IMR-90 (cell line): Measurements from ENCODE around the gene PLCB4. TPM values are rescaled to one million over a fixed set of nuclear protein-coding genes. Genes with fewer than 3 reads are reported as not detected.

ENCODE experiments used
- ATAC-seq: fragments of 200-7000 bp; cut with Tn5 transposase; 2 replicates; pipeline ENCODE4 v1.9.1; 2020; ENCODE audit warnings: low read depth, mild to moderate bottlenecking, moderate library complexity
- BruUV-seq: library from RNA; stranded (reverse); fragments of 400-500 nt; replicated peaks from 2 replicates; lab custom pipeline; 2021; lab: Mats Ljungman, UMichigan
- CTCF ChIA-PET: fragments of 300-600 bp; formaldehyde crosslinking; extraction: SDS; loops from one replicate; lab custom pipeline; 2021; ENCODE audit warnings: antibody characterized with exemption; lab: Yijun Ruan, JAX
- POLR2A ChIA-PET: fragments of 300-600 bp; sonication (Branson Sonifier 250); formaldehyde crosslinking; loops from one replicate; lab custom pipeline; 2022; ENCODE audit warnings: antibody characterized with exemption; ENCODE audit not compliant: unreplicated experiment; lab: Charles Lee
- DNase-seq: peaks from one replicate; pipeline ENCODE4 v3.0.0; 2013
- H2AFZ ChIP-seq: replicated peaks from 2 replicates; pipeline ENCODE3; 2013; ENCODE audit warnings: low read length, mild to moderate bottlenecking; ENCODE audit not compliant: poor library complexity
- H2AK5ac ChIP-seq: 2 replicates; pipeline ENCODE4 v1.6.1; 2013; ENCODE audit warnings: low read depth, low read length, inconsistent platforms
- H2AK9ac ChIP-seq: replicated peaks from 2 replicates; pipeline ENCODE3; 2013; ENCODE audit warnings: mild to moderate bottlenecking, low read depth, low read length, moderate library complexity; ENCODE audit not compliant: poor library complexity
- H2BK120ac ChIP-seq: 2 replicates; pipeline ENCODE4 v1.6.1; 2013; ENCODE audit warnings: low read depth, low read length, inconsistent platforms
- H2BK15ac ChIP-seq: 3 replicates; pipeline ENCODE4 v1.6.1; 2013; ENCODE audit warnings: low read depth, low read length, inconsistent platforms
- H2BK20ac ChIP-seq: 2 replicates; pipeline ENCODE4 v1.6.1; 2013; ENCODE audit warnings: low read depth, mild to moderate bottlenecking, inconsistent platforms, low read length, moderate library complexity
- H2BK5ac ChIP-seq: 2 replicates; pipeline ENCODE4 v1.6.1; 2013; ENCODE audit warnings: mild to moderate bottlenecking, low read depth, low read length, inconsistent platforms; ENCODE audit not compliant: poor library complexity, severe bottlenecking
- H3K14ac ChIP-seq: replicated peaks from 2 replicates; pipeline ENCODE4 v1.6.1; 2013; ENCODE audit warnings: low read depth, low read length, inconsistent platforms
- H3K18ac ChIP-seq: 2 replicates; pipeline ENCODE4 v1.6.1; 2013; ENCODE audit warnings: low read depth, low read length, control low read depth
- H3K23ac ChIP-seq: 2 replicates; pipeline ENCODE4 v1.6.1; 2013; ENCODE audit warnings: low read depth, low read length, inconsistent platforms
- H3K27ac ChIP-seq: 2 replicates; pipeline ENCODE4 v1.5.1; 2013; ENCODE audit warnings: mild to moderate bottlenecking, control low read depth, low read length; ENCODE audit not compliant: insufficient read depth
- H3K27me3 ChIP-seq: 2 replicates; pipeline ENCODE4 v1.6.1; 2013; ENCODE audit warnings: low read length; ENCODE audit not compliant: control insufficient read depth, insufficient read depth
- H3K36me3 ChIP-seq: 2 replicates; pipeline ENCODE4 v1.6.1; 2013; ENCODE audit warnings: low read length, mixed read lengths; ENCODE audit not compliant: control insufficient read depth, insufficient read depth
- H3K4ac ChIP-seq: 2 replicates; pipeline ENCODE4 v1.6.1; 2013; ENCODE audit warnings: low read depth, low read length, inconsistent platforms
- H3K4me1 ChIP-seq: 2 replicates; pipeline ENCODE4 v1.6.1; 2013; ENCODE audit warnings: low read length, mixed read lengths; ENCODE audit not compliant: control insufficient read depth, insufficient read depth
- H3K4me2 ChIP-seq: 2 replicates; pipeline ENCODE4 v1.6.1; 2013; ENCODE audit warnings: low read depth, mild to moderate bottlenecking, control low read depth, low read length, moderate library complexity
- H3K4me3 ChIP-seq: 2 replicates; pipeline ENCODE4 v1.5.1; 2013; ENCODE audit warnings: low read depth, mild to moderate bottlenecking, control low read depth, low read length, moderate library complexity; ENCODE audit not compliant: insufficient read depth
- H3K56ac ChIP-seq: 2 replicates; pipeline ENCODE4 v1.6.1; 2013; ENCODE audit warnings: low read length, inconsistent platforms; ENCODE audit not compliant: insufficient read depth; ENCODE audit errors: extremely low read depth
- H3K79me1 ChIP-seq, 2 experiments: 2 replicates each; pipeline ENCODE4 v1.6.1; 2013; ENCODE audit warnings: low read length in 2 of 2, inconsistent platforms in 1 of 2, low read depth in 1 of 2
- H3K9ac ChIP-seq: 2 replicates; pipeline ENCODE4 v1.6.1; 2013; ENCODE audit warnings: low read depth, low read length, control low read depth
- H3K9me1 ChIP-seq: 2 replicates; pipeline ENCODE4 v1.6.1; 2013; ENCODE audit warnings: low read length, inconsistent platforms; ENCODE audit not compliant: insufficient read depth
- H3K9me3 ChIP-seq: 2 replicates; pipeline ENCODE4 v1.6.1; 2013; ENCODE audit warnings: low read length; ENCODE audit not compliant: control insufficient read depth, insufficient read depth
- H4K20me1 ChIP-seq: 2 replicates; pipeline ENCODE4 v1.6.1; 2013; ENCODE audit warnings: low read length, inconsistent platforms; ENCODE audit not compliant: insufficient read depth
- H4K5ac ChIP-seq: 2 replicates; pipeline ENCODE4 v1.6.1; 2013; ENCODE audit warnings: mild to moderate bottlenecking, low read depth, low read length, control low read depth
- H4K8ac ChIP-seq, 2 experiments: 2 replicates each; pipeline ENCODE4 v1.6.1; 2013; ENCODE audit warnings: low read depth in 2 of 2, low read length in 2 of 2, control low read depth in 1 of 2, inconsistent platforms in 1 of 2
- H4K91ac ChIP-seq: 2 replicates; pipeline ENCODE4 v1.6.1; 2013; ENCODE audit warnings: low read depth, low read length, inconsistent platforms; ENCODE audit not compliant: insufficient read depth
- BHLHE40 ChIP-seq: fragments of 150-350 bp; IDR thresholded peaks from 2 replicates; pipeline ENCODE4 v1.6.1; 2016; ENCODE audit warnings: mild to moderate bottlenecking, low read depth, low read length
- CEBPB ChIP-seq: IDR thresholded peaks from 2 replicates; pipeline ENCODE4 v1.6.1; 2012; ENCODE audit warnings: low read depth, low read length, improper control_type of control experiment
- CHD1 ChIP-seq: IDR thresholded peaks from 2 replicates; pipeline ENCODE4 v1.6.1; 2012; ENCODE audit warnings: low read depth, low read length, improper control_type of control experiment
- CTCF ChIP-seq: conservative IDR thresholded peaks from 2 replicates; pipeline ENCODE4 v1.5.1; 2012; ENCODE audit warnings: mild to moderate bottlenecking, low read depth, low read length, improper control_type of control experiment
- FOS ChIP-seq: fragments of 150-350 bp; IDR thresholded peaks from 2 replicates; pipeline ENCODE4 v1.6.1; 2016; ENCODE audit warnings: low read depth, low read length
- MAFK ChIP-seq: IDR thresholded peaks from 2 replicates; pipeline ENCODE4 v1.6.1; 2012; ENCODE audit warnings: low read depth, low read length, improper control_type of control experiment
- MAZ ChIP-seq: IDR thresholded peaks from 2 replicates; pipeline ENCODE4 v1.6.1; 2012; ENCODE audit warnings: low read depth, mild to moderate bottlenecking, low read length, improper control_type of control experiment, moderate library complexity, borderline replicate concordance
- MXI1 ChIP-seq: IDR thresholded peaks from 2 replicates; pipeline ENCODE4 v1.6.1; 2012; ENCODE audit warnings: low read depth, mild to moderate bottlenecking, low read length, moderate library complexity, borderline replicate concordance
- NFE2L2 ChIP-seq: fragments of 150-350 bp; IDR thresholded peaks from 2 replicates; pipeline ENCODE4 v1.6.1; 2016; ENCODE audit warnings: low read depth, mild to moderate bottlenecking, low read length
- POLR2A ChIP-seq: IDR thresholded peaks from 2 replicates; pipeline ENCODE4 v1.6.1; 2012; ENCODE audit warnings: mild to moderate bottlenecking, low read depth, low read length
- RAD21 ChIP-seq: IDR thresholded peaks from 2 replicates; pipeline ENCODE4 v1.6.1; 2012; ENCODE audit warnings: low read length, improper control_type of control experiment
- RCOR1 ChIP-seq: IDR thresholded peaks from 2 replicates; pipeline ENCODE4 v1.6.1; 2012; ENCODE audit warnings: mild to moderate bottlenecking, low read length, improper control_type of control experiment; ENCODE audit not compliant: insufficient replicate concordance
- RFX5 ChIP-seq: IDR thresholded peaks from 2 replicates; pipeline ENCODE4 v1.8.0; 2012; ENCODE audit warnings: low read depth, mild to moderate bottlenecking, low read length, moderate library complexity
- SMC3 ChIP-seq: fragments of 150-350 bp; IDR thresholded peaks from 2 replicates; pipeline ENCODE4 v1.6.1; 2016; ENCODE audit warnings: low read depth, mild to moderate bottlenecking, antibody characterized with exemption, low read length, moderate library complexity
- WGBS, 2 experiments: methylation state at CpG; one replicate each; pipeline versions ENCODE4 v1.1.5 to v1.1.7; 2013; ENCODE audit warnings: missing lambda C conversion rate in 2 of 2; ENCODE audit not compliant: insufficient read length in 1 of 2; ENCODE audit errors: extremely low coverage in 2 of 2; 5-methylcytosine and 5-hydroxymethylcytosine counted together
- dilution Hi-C: fragments of 300-500 bp; cut with HindIII; formaldehyde crosslinking; loops from one replicate; pipeline ENCODE4 v1.14.3; 2018; ENCODE audit warnings: low sequenced_read_pairs; ENCODE audit not compliant: unreplicated experiment
- in situ Hi-C: fragments of 300-500 bp; cut with MboI; formaldehyde crosslinking; loops from 3 replicates; pipeline ENCODE4 v1.14.3; 2019; ENCODE audit warnings: low sequenced_read_pairs, inconsistent platforms, mixed read lengths
- intact Hi-C: fragments of 100-400 bp; cut with micrococcal nuclease; formaldehyde crosslinking; loops from 2 replicates; pipeline ENCODE4 v1.10.0; 2022
- polyA plus RNA-seq, 3 experiments: library from polyadenylated mRNA; depleted of rRNA; stranded (reverse); fragments of >200 nt; gene quantifications; 2 replicates each; pipeline ENCODE4 v1.2.3, GENCODE V29; 2012; ENCODE audit warnings: low replicate concordance in 1 of 3
- total RNA-seq: library from RNA; depleted of rRNA; stranded (reverse); fragments of >200 nt; gene quantifications from 2 replicates; pipeline ENCODE4 v1.2.3, GENCODE V29; 2012
- TF ChIP-seq, protein P1 (sequence below): fragments of 150-350 bp; IDR thresholded peaks from 2 replicates; pipeline ENCODE4 v1.6.1; 2017; ENCODE audit warnings: mild to moderate bottlenecking, antibody characterized with exemption, low read length, low read depth
- TF ChIP-seq, protein P2 (sequence below): fragments of 150-350 bp; IDR thresholded peaks from 2 replicates; pipeline ENCODE4 v1.6.1; 2016; ENCODE audit warnings: low read depth, mild to moderate bottlenecking, low read length, moderate library complexity, borderline replicate concordance

Gene PLCB4
- total and polyA plus RNA-seq, 2 of the 4 experiments (the other 2 are of a cell fraction) = 12.5 to 24.0 TPM

DNA sequence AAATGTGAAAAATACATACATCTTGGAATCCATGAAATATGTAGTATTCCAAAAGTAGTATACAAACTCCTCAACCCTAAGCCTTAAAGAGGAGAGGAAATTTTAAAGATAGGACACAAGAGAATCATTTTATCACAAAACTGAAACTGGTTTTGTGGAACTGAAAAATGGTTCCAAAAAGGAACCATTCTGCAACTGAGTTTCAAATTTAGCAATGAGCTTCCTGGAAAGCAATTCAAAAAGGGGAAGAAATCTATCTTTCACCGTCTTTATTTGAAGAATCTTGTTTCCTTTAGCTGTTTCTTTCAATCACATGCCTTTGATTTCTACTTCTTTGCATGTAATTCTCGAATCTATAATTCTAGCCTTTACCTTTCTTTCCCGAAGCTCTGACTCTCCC is 413.3 kb downstream of the PLCB4 start:
- H3K9me1 ChIP-seq = peaks cover 4% of the 10 kb centered on the region
- no peak overlapping the region for H3K9ac ChIP-seq
- H2BK20ac ChIP-seq = no peak overlapping the region
- H4K5ac ChIP-seq = no peak overlapping the region
- H2AFZ ChIP-seq = no peak overlapping the region
- no peaks in the 10 kb centered on the region; a peak in 1 of 4 replicates for H3K79me1 ChIP-seq
- no peaks in the 10 kb centered on the region for H3K27me3 ChIP-seq
- no TSS peak for BruUV-seq
- dilution Hi-C loops = no loop called here
- no peak overlapping the region for H3K23ac ChIP-seq
- no peak for DNase-seq
- H2BK120ac ChIP-seq = no peak overlapping the region
- ChIA-PET POLR2A (no interaction called here), CTCF (no interaction called here)
- H3K4ac ChIP-seq = no peak overlapping the region
- H3K14ac ChIP-seq = no peak overlapping the region
- no peak overlapping the region for H3K18ac ChIP-seq
- no peaks in the 10 kb centered on the region for H3K4me1 ChIP-seq
- H3K56ac ChIP-seq = no peak overlapping the region
- no peak overlapping the region for H2AK5ac ChIP-seq
- H3K27ac ChIP-seq = no peak overlapping the region
- H4K8ac ChIP-seq = no peak overlapping the region
- no peak overlapping the region for H4K91ac ChIP-seq
- TF ChIP-seq, protein P1, sequence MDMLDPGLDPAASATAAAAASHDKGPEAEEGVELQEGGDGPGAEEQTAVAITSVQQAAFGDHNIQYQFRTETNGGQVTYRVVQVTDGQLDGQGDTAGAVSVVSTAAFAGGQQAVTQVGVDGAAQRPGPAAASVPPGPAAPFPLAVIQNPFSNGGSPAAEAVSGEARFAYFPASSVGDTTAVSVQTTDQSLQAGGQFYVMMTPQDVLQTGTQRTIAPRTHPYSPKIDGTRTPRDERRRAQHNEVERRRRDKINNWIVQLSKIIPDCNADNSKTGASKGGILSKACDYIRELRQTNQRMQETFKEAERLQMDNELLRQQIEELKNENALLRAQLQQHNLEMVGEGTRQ = no peak
- TF ChIP-seq CTCF (no peak), CEBPB (no peak), NFE2L2 (no peak), FOS (no peak), SMC3 (no peak), CHD1 (no peak), RCOR1 (no peak), MAFK (no peak), RAD21 (no peak), MXI1 (no peak), RFX5 (no peak), MAZ (no peak), POLR2A (no peak), BHLHE40 (no peak)
- TF ChIP-seq, protein P2, sequence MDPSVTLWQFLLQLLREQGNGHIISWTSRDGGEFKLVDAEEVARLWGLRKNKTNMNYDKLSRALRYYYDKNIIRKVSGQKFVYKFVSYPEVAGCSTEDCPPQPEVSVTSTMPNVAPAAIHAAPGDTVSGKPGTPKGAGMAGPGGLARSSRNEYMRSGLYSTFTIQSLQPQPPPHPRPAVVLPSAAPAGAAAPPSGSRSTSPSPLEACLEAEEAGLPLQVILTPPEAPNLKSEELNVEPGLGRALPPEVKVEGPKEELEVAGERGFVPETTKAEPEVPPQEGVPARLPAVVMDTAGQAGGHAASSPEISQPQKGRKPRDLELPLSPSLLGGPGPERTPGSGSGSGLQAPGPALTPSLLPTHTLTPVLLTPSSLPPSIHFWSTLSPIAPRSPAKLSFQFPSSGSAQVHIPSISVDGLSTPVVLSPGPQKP = no peak
- no peaks in the 10 kb centered on the region for H3K9me3 ChIP-seq
- H4K20me1 ChIP-seq = no peaks in the 10 kb centered on the region
- H2AK9ac ChIP-seq = no peak overlapping the region
- H3K4me2 ChIP-seq = no peak overlapping the region
- intact Hi-C loops = no loop called here
- no peak for ATAC-seq
- H2BK15ac ChIP-seq = no peak overlapping the region
- no CpG with 5 or more reads among the region's 3 CpGs for WGBS, 2 experiments
- no peaks in the 10 kb centered on the region for H3K36me3 ChIP-seq
- H3K4me3 ChIP-seq = no peak overlapping the region
- no peak overlapping the region for H2BK5ac ChIP-seq
- in situ Hi-C loops = no loop called here
